ENCODE results near the gene NBR1. TPM values are rescaled to one million over a fixed set of nuclear protein-coding genes. Genes with fewer than 3 reads are reported as not detected.

NBR1 gene
- total and polyA plus RNA-seq, 2 of the 8 experiments (the other 6 are each of a cell fraction or from before 2014, with no cell fraction given) = 13.5 to 36.0 TPM

DNA sequence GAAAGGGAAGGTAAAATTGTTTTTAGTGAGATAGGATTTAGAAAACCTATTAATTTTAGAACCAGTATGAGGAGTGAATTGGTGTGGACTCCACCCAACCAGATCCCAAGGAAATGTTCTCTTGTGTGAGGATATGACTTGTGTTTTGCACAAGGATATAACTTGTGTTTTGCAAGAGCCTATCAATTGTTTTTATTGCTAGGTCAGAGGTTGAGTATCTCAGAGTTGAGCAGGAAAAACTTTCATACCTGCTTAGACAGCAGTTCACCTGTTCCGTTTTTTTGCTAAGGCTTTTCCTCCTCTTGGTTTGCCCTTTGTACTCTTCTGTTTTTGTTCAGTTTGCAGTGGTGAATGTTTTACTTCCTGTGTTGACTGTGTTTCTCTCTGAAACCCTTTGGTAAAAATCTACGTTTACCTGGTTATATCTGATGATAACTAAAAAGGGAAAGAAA, 5.1 kb downstream of the NBR1 start:
- no peak overlapping the region for H3K23ac ChIP-seq (ENCODE audit: insufficient read length)
- H3K56ac ChIP-seq (replicated peaks; ENCODE audit: insufficient read length, low read depth, low read length) = no peak overlapping the region
- no peak for DNase-seq (ENCODE audit: low read depth in 1 of 2, low spot score in 2 of 2)
- no peaks in the 10 kb centered on the region for H4K20me1 ChIP-seq (replicated peaks in 1 of 2; ENCODE audit: control insufficient read depth in 1 of 2, insufficient read depth in 2 of 2, low read length in 2 of 2)
- no peak overlapping the region for H3K9ac ChIP-seq (replicated peaks in 1 of 4; ENCODE audit: extremely low read depth in 1 of 4, low read depth in 3 of 4, low read length in 3 of 4)
- no peak overlapping the region for H3K4me2 ChIP-seq (ENCODE audit: insufficient read depth in 1 of 2, low read depth in 2 of 2, low read length in 2 of 2)
- peaks cover 0 to 6% (median 1%) of the 10 kb centered on the region in 4 experiments; a peak in 2 of 7 replicates for H3K4me1 ChIP-seq (replicated peaks in 1 of 4; ENCODE audit: control insufficient read depth in 3 of 4, insufficient read depth in 4 of 4, low read length in 3 of 4)
- no peak overlapping the region for H2BK5ac ChIP-seq (ENCODE audit: low read depth, low read length)
- H2BK15ac ChIP-seq (ENCODE audit: low read length) = no peak overlapping the region
- no peak overlapping the region for H2BK20ac ChIP-seq (ENCODE audit: low read length)
- H3K27ac ChIP-seq (ENCODE audit: low read depth, low read length) = no peak overlapping the region
- no peaks in the 10 kb centered on the region; the same call in 1 of the 2 replicates for H3K79me1 ChIP-seq (ENCODE audit: low read depth, low read length)
- WGBS, 2 experiments (ENCODE audit: extremely low coverage in 1 of 2, insufficient coverage in 1 of 2, insufficient read length in 1 of 2, insufficient replicate concordance in 2 of 2, low coverage in 1 of 2, low lambda C conversion rate in 2 of 2, missing lambda C conversion rate in 1 of 2) = 90% methylated on average over 2 of the region's 2 CpGs; no CpG with 5 or more reads in 1 of the 2 experiments
- H3K14ac ChIP-seq (ENCODE audit: insufficient read length) = no peak overlapping the region
- H3K9me3 ChIP-seq (ENCODE audit: insufficient read depth in 2 of 2, low read depth in 1 of 2, low read length in 1 of 2) = no peaks in the 10 kb centered on the region
- no peak overlapping the region for H2BK12ac ChIP-seq (ENCODE audit: low read depth, low read length)
- no peak overlapping the region for H4K8ac ChIP-seq (ENCODE audit: extremely low read depth, insufficient read depth, low read length)
- no peak for FAIRE-seq
- H2BK120ac ChIP-seq (replicated peaks; ENCODE audit: low read depth, low read length) = no peak overlapping the region
- CTCF ChIA-PET (ENCODE audit: partially characterized antibody) = interaction anchor here (0.6 to 0.7 kb wide), 2 partner anchors 100 to 143 kb away, joined by 3 read pairs; no protein-coding TSS in a partner anchor
- no peak overlapping the region for H3K4me3 ChIP-seq (ENCODE audit: extremely low read depth in 1 of 4, insufficient read depth in 2 of 4, low read depth in 3 of 4, low read length in 4 of 4)
- no peak overlapping the region for H2AFZ ChIP-seq (ENCODE audit: low read length)
- peaks cover 0 to 24% (median 4%) of the 10 kb centered on the region in 4 experiments; a peak in 4 of 8 replicates for H3K36me3 ChIP-seq (ENCODE audit: control insufficient read depth in 2 of 4, insufficient read depth in 4 of 4, low read length in 3 of 4)
- peaks cover 0 to 10% of the 10 kb centered on the region in 2 experiments; a peak in 1 of 4 replicates for H3K79me2 ChIP-seq (ENCODE audit: control insufficient read depth in 1 of 2, insufficient read depth in 2 of 2, low read length in 2 of 2)
- H3K4ac ChIP-seq (replicated peaks; ENCODE audit: insufficient read length, low read depth, low read length) = no peak overlapping the region
- no peaks in the 10 kb centered on the region for H3K23me2 ChIP-seq (ENCODE audit: low read depth, low read length)
- no peaks in the 10 kb centered on the region for H3K27me3 ChIP-seq (replicated peaks in 1 of 4; ENCODE audit: control insufficient read depth in 3 of 4, extremely low read depth in 1 of 4, insufficient read depth in 3 of 4, low read length in 3 of 4)
- H2AK5ac ChIP-seq (ENCODE audit: low read depth, low read length) = no peak overlapping the region
- H3K18ac ChIP-seq (ENCODE audit: extremely low read depth, low read length) = no peak overlapping the region
- no peak overlapping the region for H4K5ac ChIP-seq (ENCODE audit: insufficient read length, low read depth, low read length)
- POLR2A ChIA-PET (ENCODE audit: partially characterized antibody) = interaction anchor here (0.9 kb wide), 1 partner anchor 50 kb away, joined by 3 read pairs; no protein-coding TSS in a partner anchor
- H4K91ac ChIP-seq (replicated peaks; ENCODE audit: insufficient read length, low read length) = no peak overlapping the region
